Fibroblast of lung (primary cell): Measurements from ENCODE around the gene SPTB. TPM values are rescaled to one million over a fixed set of nuclear protein-coding genes. Genes with fewer than 3 reads are reported as not detected.

Source experiments
- DNase-seq, 2 donors: peaks; one replicate each; pipeline versions ENCODE4 v3.0.0 to v3.0.0-alpha.2; 2010; ENCODE audit warnings: low read depth in 2 of 2
- H2AFZ ChIP-seq: 2 replicates; pipeline ENCODE4 v1.5.1; 2012; ENCODE audit warnings: low read length, control low read depth, inconsistent platforms
- H3K27ac ChIP-seq: 2 replicates; pipeline ENCODE4 v1.5.1; 2011; ENCODE audit warnings: low read length, control low read depth; ENCODE audit not compliant: insufficient read depth
- H3K27me3 ChIP-seq: 2 replicates; pipeline ENCODE4 v1.5.1; 2011; ENCODE audit warnings: mild to moderate bottlenecking, low read length; ENCODE audit not compliant: control insufficient read depth, insufficient read depth
- H3K36me3 ChIP-seq: 2 replicates; pipeline ENCODE4 v1.5.1; 2011; ENCODE audit warnings: low read length; ENCODE audit not compliant: control insufficient read depth, insufficient read depth
- H3K4me1 ChIP-seq: 2 replicates; pipeline ENCODE4 v1.5.1; 2011; ENCODE audit warnings: low read length; ENCODE audit not compliant: control insufficient read depth, insufficient read depth; ENCODE audit errors: extremely low read depth
- H3K4me2 ChIP-seq: 2 replicates; pipeline ENCODE4 v1.5.1; 2011; ENCODE audit warnings: low read length, control low read depth; ENCODE audit not compliant: insufficient read depth; ENCODE audit errors: extremely low read depth
- H3K4me3 ChIP-seq, 4 experiments: fragments of 200-600 bp in 1 of 4; sonication (generic) in 1 of 4; replicated peaks in 1 of 4; 2 replicates each; pipeline ENCODE4 v1.5.1; 2011 to 2016; ENCODE audit warnings: low read length in 4 of 4, low read depth in 3 of 4, mild to moderate bottlenecking in 3 of 4, control low read depth in 2 of 4, inconsistent platforms in 1 of 4, mixed read lengths in 1 of 4; ENCODE audit not compliant: insufficient read depth in 1 of 4; ENCODE audit errors: control extremely low read depth in 1 of 4
- H3K79me2 ChIP-seq: 2 replicates; pipeline ENCODE4 v1.5.1; 2012; ENCODE audit warnings: mild to moderate bottlenecking, low read length, inconsistent platforms; ENCODE audit not compliant: control insufficient read depth, insufficient read depth
- H3K9ac ChIP-seq: 2 replicates; pipeline ENCODE4 v1.5.1; 2011; ENCODE audit warnings: mild to moderate bottlenecking, low read length, control low read depth; ENCODE audit not compliant: insufficient read depth
- H3K9me3 ChIP-seq: 2 replicates; pipeline ENCODE4 v1.5.1; 2012; ENCODE audit warnings: low read depth, low read length; ENCODE audit not compliant: control insufficient read depth, insufficient read depth
- H4K20me1 ChIP-seq: 2 replicates; pipeline ENCODE4 v1.5.1; 2011; ENCODE audit warnings: low read length; ENCODE audit not compliant: control insufficient read depth, insufficient read depth; ENCODE audit errors: extremely low read depth
- EZH2 ChIP-seq: IDR thresholded peaks from 2 replicates; pipeline ENCODE4 v1.5.1; 2012; ENCODE audit warnings: low read length, control low read depth, mild to moderate bottlenecking; ENCODE audit errors: missing control alignments
- polyA plus RNA-seq, 2 donors: library from polyadenylated mRNA; depleted of rRNA in 1 of 2; stranded (reverse) in 1 of 2; unstranded in 1 of 2; fragments of >200 nt; gene quantifications; 2 replicates each; pipeline ENCODE4 v1.2.1, GENCODE V29; 2011 to 2012; ENCODE audit warnings: missing spikeins in 1 of 2
- total RNA-seq: library from RNA; depleted of rRNA; stranded (reverse); fragments of >200 nt; gene quantifications from 2 replicates; pipeline ENCODE4 v1.2.1, GENCODE V29; 2014
- TF ChIP-seq, protein P1 (sequence below), 2 donors: IDR thresholded peaks in 1 of 2; conservative IDR thresholded peaks in 1 of 2; 1 replicate in 1 of 2; 2 replicates in 1 of 2; pipeline ENCODE4 v1.5.1; 2011 to 2012; ENCODE audit warnings: low read length in 2 of 2, control low read depth in 1 of 2, inconsistent platforms in 1 of 2, low read depth in 1 of 2, mild to moderate bottlenecking in 1 of 2

Gene SPTB
- total and polyA plus RNA-seq, 2 donors (not counting 1 experiment from before 2014, with no cell fraction given), result not detected

DNA sequence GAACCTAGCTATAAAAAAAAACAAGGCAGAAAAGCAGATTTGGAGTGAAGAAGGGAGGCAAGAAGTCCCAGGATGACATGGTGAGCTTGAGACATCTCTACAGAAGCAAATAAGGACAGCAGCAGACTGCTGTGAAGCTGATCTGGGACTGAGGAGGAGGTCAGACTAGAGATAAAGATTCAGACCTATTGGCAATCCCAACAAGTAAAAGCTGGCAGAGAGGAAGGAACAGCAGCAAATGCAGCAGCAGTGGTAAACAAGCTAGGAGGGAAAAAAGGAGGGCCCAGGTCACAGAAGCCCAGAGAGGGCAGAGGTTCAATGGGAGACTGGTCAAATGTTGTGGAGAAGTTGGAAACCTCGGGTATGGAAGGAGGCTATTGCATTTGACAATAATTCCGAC, 11.3 kb downstream of the SPTB start:
- Histone ChIP-seq H3K27me3 (peaks cover 7% of the 10 kb centered on the region), H3K9me3 (no peaks in the 10 kb centered on the region), H4K20me1 (no peaks in the 10 kb centered on the region), H3K36me3 (no peaks in the 10 kb centered on the region), H3K4me1 (no peaks in the 10 kb centered on the region), H3K4me3 (no peak overlapping the region), H3K79me2 (no peaks in the 10 kb centered on the region), H3K27ac (no peak overlapping the region), H3K9ac (no peak overlapping the region), H3K4me2 (no peak overlapping the region), H2AFZ (no peak overlapping the region)
- no peak for DNase-seq
- TF ChIP-seq EZH2, result no peak
- TF ChIP-seq, protein P1, sequence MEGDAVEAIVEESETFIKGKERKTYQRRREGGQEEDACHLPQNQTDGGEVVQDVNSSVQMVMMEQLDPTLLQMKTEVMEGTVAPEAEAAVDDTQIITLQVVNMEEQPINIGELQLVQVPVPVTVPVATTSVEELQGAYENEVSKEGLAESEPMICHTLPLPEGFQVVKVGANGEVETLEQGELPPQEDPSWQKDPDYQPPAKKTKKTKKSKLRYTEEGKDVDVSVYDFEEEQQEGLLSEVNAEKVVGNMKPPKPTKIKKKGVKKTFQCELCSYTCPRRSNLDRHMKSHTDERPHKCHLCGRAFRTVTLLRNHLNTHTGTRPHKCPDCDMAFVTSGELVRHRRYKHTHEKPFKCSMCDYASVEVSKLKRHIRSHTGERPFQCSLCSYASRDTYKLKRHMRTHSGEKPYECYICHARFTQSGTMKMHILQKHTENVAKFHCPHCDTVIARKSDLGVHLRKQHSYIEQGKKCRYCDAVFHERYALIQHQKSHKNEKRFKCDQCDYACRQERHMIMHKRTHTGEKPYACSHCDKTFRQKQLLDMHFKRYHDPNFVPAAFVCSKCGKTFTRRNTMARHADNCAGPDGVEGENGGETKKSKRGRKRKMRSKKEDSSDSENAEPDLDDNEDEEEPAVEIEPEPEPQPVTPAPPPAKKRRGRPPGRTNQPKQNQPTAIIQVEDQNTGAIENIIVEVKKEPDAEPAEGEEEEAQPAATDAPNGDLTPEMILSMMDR (conservative IDR thresholded peaks at IDR 0.05 in 1 of 2, IDR thresholded peaks at IDR 0.05 in 1 of 2; ENCODE audit: low read depth in 1 of 2, low read length in 2 of 2), result no peak

- H2AFZ ChIP-seq, result no peak overlapping the region
- H3K4me3 ChIP-seq, result no peak overlapping the region
- no peaks in the 10 kb centered on the region for H4K20me1 ChIP-seq
- H3K4me1 ChIP-seq, result no peaks in the 10 kb centered on the region
- TF ChIP-seq, protein P1 (conservative IDR thresholded peaks at IDR 0.05 in 1 of 2, IDR thresholded peaks at IDR 0.05 in 1 of 2; ENCODE audit: low read depth in 1 of 2, low read length in 2 of 2), result no peak
- TF ChIP-seq EZH2, result no peak
- H3K79me2 ChIP-seq, result no peaks in the 10 kb centered on the region
- H3K27me3 ChIP-seq, result peaks cover 9% of the 10 kb centered on the region
- no peak overlapping the region for H3K9ac ChIP-seq
- no peak overlapping the region for H3K4me2 ChIP-seq
- no peaks in the 10 kb centered on the region for H3K36me3 ChIP-seq
- H3K27ac ChIP-seq, result no peak overlapping the region
- no peaks in the 10 kb centered on the region for H3K9me3 ChIP-seq
- DNase-seq, result no peak
These were observed 12.5 kb downstream of the SPTB start for GRCh38 chr14:64867182-64867581.

DNA sequence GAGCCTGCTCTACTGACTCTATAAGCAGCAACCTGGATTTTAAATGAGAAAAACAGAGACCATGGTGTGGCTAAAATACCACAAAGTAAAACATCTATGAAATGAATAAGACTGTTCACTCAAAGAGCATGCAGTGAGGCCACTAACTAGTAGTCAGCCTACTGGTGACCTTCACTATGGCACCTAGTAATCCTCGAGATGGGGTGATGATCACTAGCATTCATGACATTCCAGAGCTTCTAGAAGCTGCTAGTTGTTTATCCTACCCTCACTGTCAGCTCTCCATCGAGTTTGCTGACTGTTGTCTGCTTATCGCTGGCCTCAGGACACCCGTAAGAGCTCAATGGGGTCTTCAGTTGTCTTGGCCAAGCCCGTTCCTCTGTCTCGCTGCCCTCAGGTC, 13.7 kb downstream of the SPTB start:
- H3K4me3 ChIP-seq, result no peak overlapping the region
- H3K79me2 ChIP-seq, result no peaks in the 10 kb centered on the region
- no peak overlapping the region for H3K9ac ChIP-seq
- no peaks in the 10 kb centered on the region for H3K4me1 ChIP-seq
- H4K20me1 ChIP-seq, result no peaks in the 10 kb centered on the region
- H3K27ac ChIP-seq, result no peak overlapping the region
- no peak for DNase-seq
- H3K9me3 ChIP-seq, result no peaks in the 10 kb centered on the region
- H2AFZ ChIP-seq, result no peak overlapping the region
- H3K4me2 ChIP-seq, result no peak overlapping the region
- H3K36me3 ChIP-seq, result no peaks in the 10 kb centered on the region
- H3K27me3 ChIP-seq, result peaks cover 15% of the 10 kb centered on the region
- TF ChIP-seq, protein P1 (conservative IDR thresholded peaks at IDR 0.05 in 1 of 2, IDR thresholded peaks at IDR 0.05 in 1 of 2; ENCODE audit: low read depth in 1 of 2, low read length in 2 of 2), result no peak
- no peak for TF ChIP-seq EZH2
